Pancreas (tissue), 10 donors: ENCODE measurements around the gene KLK13. TPM values are rescaled to one million over a fixed set of nuclear protein-coding genes. Genes with fewer than 3 reads are reported as not detected.

Experiments
- ATAC-seq, 4 donors: fragments of 200-7000 bp; cut with Tn5 transposase; one replicate each; pipeline versions ENCODE4 v1.8.0 to v1.9.1; 2020; ENCODE audit warnings: mild to moderate bottlenecking in 4 of 4, moderate library complexity in 4 of 4
- DNase-seq, 6 donors: peaks; one replicate each; pipeline ENCODE4 v3.0.0-alpha.2; 2020
- FAIRE-seq: peaks from 2 replicates; lab custom pipeline; 2012; peaks lifted over from hg19 to GRCh38; lab: Jason Lieb, UNC
- H3K27ac ChIP-seq, 4 donors: fragments of 200-600 bp; sonication (generic); 1 replicate in 3 of 4; 2 replicates in 1 of 4; pipeline versions ENCODE4 v1.5.0 to v1.8.0; 2020
- H3K27me3 ChIP-seq, 4 donors: fragments of 200-600 bp; one replicate each; pipeline ENCODE4 v1.8.0; 2021
- H3K36me3 ChIP-seq, 3 donors: fragments of 200-600 bp; sonication (generic) in 1 of 3; one replicate each; pipeline versions ENCODE4 v1.5.0 to v1.8.0; 2020 to 2021
- H3K4me1 ChIP-seq, 3 donors: fragments of 200-600 bp; one replicate each; pipeline ENCODE4 v1.8.0; 2021
- H3K4me3 ChIP-seq, 4 donors: fragments of 200-600 bp; sonication (generic) in 2 of 4; one replicate each; pipeline versions ENCODE4 v1.5.0 to v1.8.0; 2020 to 2021
- H3K9me3 ChIP-seq, 4 donors: fragments of 200-600 bp; one replicate each; pipeline ENCODE4 v1.8.0; 2021
- WGBS, 2 donors: extraction: QIAGEN DNeasy Blood & Tissue Kit; methylation state at CpG; one replicate each; pipeline ENCODE4 v1.1.7; 2013; 5-methylcytosine and 5-hydroxymethylcytosine counted together
- intact Hi-C, 3 donors: fragments of 100-400 bp; cut with DNase I; formaldehyde crosslinking; loops; one replicate each; pipeline versions ENCODE4 v1.11.1 to v1.14.2; 2022
- polyA plus RNA-seq, 2 donors: library from polyadenylated mRNA; stranded (reverse); fragments of 200-250 nt; gene quantifications; one replicate each; pipeline ENCODE4 v1.2.3, GENCODE V29; 2013
- total RNA-seq, 6 donors: library from RNA; stranded (reverse); fragmentation: NEBNext Ultra II Directional in 4 of 6; extraction: Animal tissue kit (Norgen Biotek cat#: 25700) in 4 of 6; gene quantifications; one replicate each; pipeline versions ENCODE4 v1.2.1 to v1.2.4, GENCODE V29; 2021 to 2023
- TF ChIP-seq, protein P1 (sequence below), 4 donors: fragments of 200-600 bp; sonication (generic) in 3 of 4; IDR thresholded peaks; one replicate each; pipeline versions ENCODE4 v1.5.0 to v1.8.0; 2021; ENCODE audit warnings: antibody characterized with exemption in 4 of 4
- donor health status: healthy with polysubstance abuse.
- donor health status: DM: no; HTN: no; CAD: no; lungs with moderate emphysema.
- donor health status: DM: no; HTN: no; CAD: no.
- donor health status: control.
- donor health status: control.
- donor health status: Bipolar disorder and iron deficiency.
- donor health status: DM: yes; HTN: yes; CAD: no.
- donor health status: DM: no; HTN: no; CAD: no.
- donor health status: DM: no; HTN: no; CAD: no.
- donor health status: DM: yes; HTN: yes; CAD: no.

Gene KLK13
- total and polyA plus RNA-seq, 8 donors, result 0.59 to 6.4 (median 2.7) TPM; not detected in 1

DNA sequence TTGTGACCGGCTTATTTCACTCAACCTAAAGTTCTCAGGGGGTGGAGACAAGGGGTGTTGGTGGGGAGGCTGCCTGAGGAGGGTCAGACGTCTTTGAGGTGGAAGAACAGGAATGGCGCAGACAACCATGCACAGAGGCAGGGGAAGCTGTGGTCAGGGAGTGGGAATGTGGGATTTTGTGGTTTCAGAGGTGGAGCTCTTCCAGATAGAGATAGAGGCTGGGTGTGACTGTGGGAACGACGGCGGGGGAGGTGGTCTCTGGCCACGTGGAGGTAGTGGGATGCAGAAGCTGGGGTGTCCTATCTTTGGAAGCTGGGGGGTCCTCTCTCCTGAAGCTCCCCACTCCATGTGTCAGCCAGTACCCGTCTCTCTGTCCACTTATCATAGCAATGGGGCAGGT is 25.6 kb upstream of the KLK13 start:
- ATAC-seq (no peak), DNase-seq (no peak), FAIRE-seq (no peak)
- intact Hi-C loops, result loop anchor here in 2 of 3 donors (5.0 kb wide), 3 partner anchors 63 to 158 kb away; partner anchors contain the start of gene KLK11 (in 1 of the 2)
- Histone ChIP-seq H3K27me3 (no peaks in the 10 kb centered on the region), H3K4me1 (peaks cover 4 to 6% (median 5%) of the 10 kb centered on the region in 3 donors), H3K27ac (no peak overlapping the region), H3K36me3 (no peaks in the 10 kb centered on the region), H3K4me3 (no peak overlapping the region), H3K9me3 (no peaks in the 10 kb centered on the region)
- 71 to 77% methylated on average over 8 of the region's 8 CpGs for WGBS, 2 donors
- TF ChIP-seq, protein P1, sequence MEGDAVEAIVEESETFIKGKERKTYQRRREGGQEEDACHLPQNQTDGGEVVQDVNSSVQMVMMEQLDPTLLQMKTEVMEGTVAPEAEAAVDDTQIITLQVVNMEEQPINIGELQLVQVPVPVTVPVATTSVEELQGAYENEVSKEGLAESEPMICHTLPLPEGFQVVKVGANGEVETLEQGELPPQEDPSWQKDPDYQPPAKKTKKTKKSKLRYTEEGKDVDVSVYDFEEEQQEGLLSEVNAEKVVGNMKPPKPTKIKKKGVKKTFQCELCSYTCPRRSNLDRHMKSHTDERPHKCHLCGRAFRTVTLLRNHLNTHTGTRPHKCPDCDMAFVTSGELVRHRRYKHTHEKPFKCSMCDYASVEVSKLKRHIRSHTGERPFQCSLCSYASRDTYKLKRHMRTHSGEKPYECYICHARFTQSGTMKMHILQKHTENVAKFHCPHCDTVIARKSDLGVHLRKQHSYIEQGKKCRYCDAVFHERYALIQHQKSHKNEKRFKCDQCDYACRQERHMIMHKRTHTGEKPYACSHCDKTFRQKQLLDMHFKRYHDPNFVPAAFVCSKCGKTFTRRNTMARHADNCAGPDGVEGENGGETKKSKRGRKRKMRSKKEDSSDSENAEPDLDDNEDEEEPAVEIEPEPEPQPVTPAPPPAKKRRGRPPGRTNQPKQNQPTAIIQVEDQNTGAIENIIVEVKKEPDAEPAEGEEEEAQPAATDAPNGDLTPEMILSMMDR (IDR thresholded peaks at IDR 0.05), result no peak

DNA sequence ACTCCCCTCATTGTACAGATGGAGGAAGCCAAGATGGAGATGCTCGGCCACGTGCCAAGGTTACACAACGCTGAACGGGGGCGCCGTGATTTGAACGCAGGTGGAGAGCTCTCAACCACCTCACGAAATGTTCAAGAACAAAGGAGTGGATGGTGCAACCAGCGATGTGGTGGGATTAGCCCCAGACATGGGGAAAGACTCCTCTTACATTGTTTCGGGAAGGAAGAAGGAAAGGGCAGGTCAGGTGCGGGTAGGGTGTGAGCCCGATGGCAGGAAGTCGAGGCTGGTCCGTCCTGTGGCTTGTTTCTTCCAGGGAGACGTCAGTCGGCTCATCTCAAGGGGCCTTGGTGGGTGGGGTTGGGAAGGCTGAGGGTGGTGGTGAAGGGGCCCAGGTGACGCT is 24.9 kb upstream of the KLK13 start:
- Histone ChIP-seq H3K4me1 (peaks cover 6 to 8% (median 7%) of the 10 kb centered on the region in 3 donors), H3K9me3 (no peaks in the 10 kb centered on the region), H3K27me3 (no peaks in the 10 kb centered on the region), H3K4me3 (no peak overlapping the region), H3K36me3 (no peaks in the 10 kb centered on the region), H3K27ac (no peak overlapping the region)
- WGBS, 2 donors, result 90 to 91% methylated on average over 17 of the region's 17 CpGs
- ATAC-seq, result no peak
- intact Hi-C loops, result loop anchor here in 2 of 3 donors (5.0 kb wide), 3 partner anchors 62 to 157 kb away; partner anchors contain the start of gene KLK11 (in 1 of the 2)
- TF ChIP-seq, protein P1 (IDR thresholded peaks at IDR 0.05), result no peak
- no peak for DNase-seq
- FAIRE-seq, result no peak

DNA sequence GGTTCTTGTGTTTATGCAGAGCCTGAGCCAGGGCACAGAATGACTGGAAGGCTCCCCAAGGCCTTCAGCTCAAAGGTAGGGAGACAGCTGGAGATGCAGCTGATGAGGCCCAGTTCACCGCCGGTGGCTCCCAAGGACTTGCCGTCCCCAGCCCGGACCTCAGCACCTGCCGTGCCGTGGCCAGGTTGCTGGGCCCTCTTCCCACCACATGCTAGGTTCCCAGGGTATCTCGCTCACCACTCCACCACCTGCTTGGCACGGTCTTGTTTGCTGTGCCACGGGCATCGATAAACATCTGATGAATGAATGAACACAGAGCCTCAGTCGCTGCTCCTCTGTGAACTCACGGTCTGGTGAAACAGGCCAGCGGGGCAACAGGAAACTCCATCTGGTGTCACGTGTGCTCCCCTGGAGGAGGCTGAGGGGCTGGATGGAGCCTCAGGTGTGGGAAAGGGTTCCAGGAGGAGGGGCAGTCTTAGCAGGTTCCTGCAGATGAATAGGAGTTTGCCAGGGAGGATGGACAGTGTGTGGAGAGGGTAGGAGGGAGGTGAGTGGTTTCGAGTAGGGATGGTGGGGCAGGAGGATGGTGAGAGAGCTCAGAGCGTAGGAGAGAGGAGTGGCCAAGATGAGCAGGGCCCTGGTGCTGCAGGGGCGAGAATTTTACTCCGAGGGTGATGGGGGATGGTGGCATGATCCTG is 21.4 kb upstream of the KLK13 start:
- Histone ChIP-seq H3K27me3 (no peaks in the 10 kb centered on the region), H3K27ac (peak overlapping the region in 2 of 4 donors; percentile 33 to 50), H3K9me3 (no peaks in the 10 kb centered on the region), H3K4me1 (peaks cover 6 to 8% (median 7%) of the 10 kb centered on the region in 3 donors), H3K36me3 (no peaks in the 10 kb centered on the region), H3K4me3 (no peak overlapping the region)
- ATAC-seq, result peak; percentile 96 to 98 (median 97)
- intact Hi-C loops, result no loop called here
- 40 to 51% methylated on average over 18 of the region's 18 CpGs for WGBS, 2 donors
- DNase-seq, result peak; percentile 79 to 96 (median 92)
- TF ChIP-seq, protein P1 (IDR thresholded peaks at IDR 0.05), result no peak
- no peak for FAIRE-seq

DNA sequence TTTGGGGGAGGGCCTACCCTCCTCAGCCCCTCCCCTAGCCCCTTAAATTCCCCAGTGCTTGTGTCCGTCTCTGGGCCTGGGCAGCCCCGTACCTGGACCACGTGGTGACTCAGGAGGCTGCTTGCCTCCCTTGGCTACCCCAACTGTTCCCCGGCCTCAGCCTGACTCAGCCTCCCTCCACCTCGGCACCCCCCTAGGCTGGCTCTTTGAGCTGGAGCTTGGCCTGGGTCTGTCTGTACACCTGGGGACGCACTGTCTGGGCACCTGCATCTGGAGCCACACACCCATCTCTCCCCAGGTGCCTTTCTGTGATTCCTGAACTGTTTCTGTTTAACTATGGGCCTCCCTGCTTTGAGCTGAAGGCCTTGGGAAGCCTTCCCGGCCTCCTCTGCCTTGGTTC is 19.6 kb upstream of the KLK13 start:
- DNase-seq, result no peak
- FAIRE-seq, result no peak
- Histone ChIP-seq H3K27me3 (no peaks in the 10 kb centered on the region), H3K4me3 (no peak overlapping the region), H3K36me3 (no peaks in the 10 kb centered on the region), H3K27ac (no peak overlapping the region), H3K4me1 (peaks cover 6 to 8% (median 7%) of the 10 kb centered on the region in 3 donors), H3K9me3 (no peaks in the 10 kb centered on the region)
- intact Hi-C loops, result no loop called here
- TF ChIP-seq, protein P1 (IDR thresholded peaks at IDR 0.05), result no peak
- WGBS, 2 donors, result 81 to 84% methylated on average over 7 of the region's 7 CpGs
- ATAC-seq, result no peak

DNA sequence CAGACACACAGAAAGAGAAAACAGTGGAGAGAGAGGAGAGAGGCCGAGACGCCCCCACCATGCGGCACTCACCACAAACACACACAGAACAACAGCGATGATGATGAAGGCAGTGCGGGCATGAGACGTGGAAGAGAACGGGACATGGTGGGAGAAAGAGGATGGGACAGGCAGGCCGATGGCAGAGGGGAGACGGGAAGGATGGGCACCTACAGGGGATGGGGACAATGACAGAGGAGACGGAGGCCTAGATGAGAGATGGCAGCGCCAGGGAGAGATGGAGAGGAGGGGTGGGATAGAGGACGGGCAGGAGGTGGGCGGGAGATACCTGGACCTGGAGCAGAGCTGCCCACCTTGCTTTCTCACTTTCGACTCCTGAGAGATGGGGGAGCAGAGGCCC is 18.9 kb upstream of the KLK13 start:
- DNase-seq (no peak), ATAC-seq (no peak), FAIRE-seq (no peak)
- intact Hi-C loops, result no loop called here
- TF ChIP-seq, protein P1 (IDR thresholded peaks at IDR 0.05), result no peak
- Histone ChIP-seq H3K4me3 (no peak overlapping the region), H3K27ac (no peak overlapping the region), H3K9me3 (no peaks in the 10 kb centered on the region), H3K27me3 (no peaks in the 10 kb centered on the region), H3K36me3 (no peaks in the 10 kb centered on the region), H3K4me1 (peaks cover 6 to 8% (median 7%) of the 10 kb centered on the region in 3 donors)
- WGBS, 2 donors, result 84% methylated on average over 13 to 14 of the region's 14 CpGs
